Measurements from ENCODE around the gene LETMD1. TPM values are rescaled to one million over a fixed set of nuclear protein-coding genes. Genes with fewer than 3 reads are reported as not detected.

The LETMD1 gene
- total and polyA plus RNA-seq, 2 of the 8 experiments (the other 6 are each of a cell fraction or from before 2014, with no cell fraction given): 39.4 to 65.3 TPM

DNA sequence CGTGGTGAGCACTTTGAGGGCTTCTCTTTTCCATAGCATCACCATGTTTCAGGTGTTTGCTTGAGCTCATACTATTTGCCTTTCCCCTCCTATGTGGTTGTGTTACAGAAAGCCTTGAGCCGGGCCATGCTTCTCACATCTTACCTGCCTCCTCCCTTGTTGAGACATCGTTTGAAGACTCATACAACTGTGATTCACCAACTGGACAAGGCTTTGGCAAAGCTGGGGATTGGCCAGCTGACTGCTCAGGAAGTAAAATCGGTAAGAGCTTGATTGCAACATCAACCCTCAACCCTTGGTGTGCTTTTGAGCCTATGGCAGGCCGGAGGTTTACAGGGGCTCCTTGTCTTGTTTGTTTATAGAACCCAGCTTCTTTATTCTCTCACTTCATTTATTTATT, 8.1 kb downstream of the LETMD1 start:
- Histone ChIP-seq H3K4me3 (ENCODE audit: extremely low read depth in 1 of 4, insufficient read depth in 2 of 4, low read depth in 3 of 4, low read length in 4 of 4) (no peak overlapping the region), H3K14ac (ENCODE audit: insufficient read length) (no peak overlapping the region), H2AK5ac (ENCODE audit: low read depth, low read length) (no peak overlapping the region), H3K4ac (replicated peaks; ENCODE audit: insufficient read length, low read depth, low read length) (no peak overlapping the region), H2BK20ac (ENCODE audit: low read length) (no peak overlapping the region), H3K4me1 (replicated peaks in 1 of 4; ENCODE audit: control insufficient read depth in 3 of 4, insufficient read depth in 4 of 4, low read length in 3 of 4) (no peaks in the 10 kb centered on the region), H3K56ac (replicated peaks; ENCODE audit: insufficient read length, low read depth, low read length) (no peak overlapping the region), H2AFZ (ENCODE audit: low read length) (no peak overlapping the region), H3K36me3 (ENCODE audit: control insufficient read depth in 2 of 4, insufficient read depth in 4 of 4, low read length in 3 of 4) (peaks cover 6 to 66% (median 46%) of the 10 kb centered on the region in 4 experiments), H3K4me2 (ENCODE audit: insufficient read depth in 1 of 2, low read depth in 2 of 2, low read length in 2 of 2) (no peak overlapping the region), H4K8ac (ENCODE audit: extremely low read depth, insufficient read depth, low read length) (no peak overlapping the region), H2BK15ac (ENCODE audit: low read length) (no peak overlapping the region), H3K79me2 (ENCODE audit: control insufficient read depth in 1 of 2, insufficient read depth in 2 of 2, low read length in 2 of 2) (no peaks in the 10 kb centered on the region), H2BK12ac (ENCODE audit: low read depth, low read length) (no peak overlapping the region), H2BK5ac (ENCODE audit: low read depth, low read length) (no peak overlapping the region), H4K20me1 (replicated peaks in 1 of 2; ENCODE audit: control insufficient read depth in 1 of 2, insufficient read depth in 2 of 2, low read length in 2 of 2) (peaks cover 0 to 3% of the 10 kb centered on the region in 2 experiments), H3K18ac (ENCODE audit: extremely low read depth, low read length) (no peak overlapping the region), H2BK120ac (replicated peaks; ENCODE audit: low read depth, low read length) (no peak overlapping the region), H3K27ac (ENCODE audit: low read depth, low read length) (no peak overlapping the region), H4K5ac (ENCODE audit: insufficient read length, low read depth, low read length) (no peak overlapping the region), H3K23me2 (ENCODE audit: low read depth, low read length) (no peaks in the 10 kb centered on the region), H4K91ac (replicated peaks; ENCODE audit: insufficient read length, low read length) (no peak overlapping the region), H3K9ac (replicated peaks in 1 of 4; ENCODE audit: extremely low read depth in 1 of 4, low read depth in 3 of 4, low read length in 3 of 4) (no peak overlapping the region), H3K23ac (ENCODE audit: insufficient read length) (no peak overlapping the region), H3K9me3 (ENCODE audit: insufficient read depth in 2 of 2, low read depth in 1 of 2, low read length in 1 of 2) (no peaks in the 10 kb centered on the region), H3K79me1 (ENCODE audit: low read depth, low read length) (peaks cover 2% of the 10 kb centered on the region; the same call in 1 of the 2 replicates), H3K27me3 (replicated peaks in 1 of 4; ENCODE audit: control insufficient read depth in 3 of 4, extremely low read depth in 1 of 4, insufficient read depth in 3 of 4, low read length in 3 of 4) (no peaks in the 10 kb centered on the region)
- no peak for DNase-seq (ENCODE audit: low read depth in 1 of 2, low spot score in 2 of 2)
- 91% methylated on average over 5 of the region's 5 CpGs; no CpG with 5 or more reads in 1 of the 2 experiments for WGBS, 2 experiments (ENCODE audit: extremely low coverage in 1 of 2, insufficient coverage in 1 of 2, insufficient read length in 1 of 2, insufficient replicate concordance in 2 of 2, low coverage in 1 of 2, low lambda C conversion rate in 2 of 2, missing lambda C conversion rate in 1 of 2)
- no peak for FAIRE-seq
- ChIA-PET POLR2A (ENCODE audit: partially characterized antibody) (interaction anchor here (0.8 to 1.3 kb wide), 2 partner anchors 7 to 27 kb away, joined by 3 to 4 read pairs; partner anchors contain the start of gene CSRNP2), CTCF (ENCODE audit: partially characterized antibody) (interaction anchor here (1.0 to 1.1 kb wide), 2 partner anchors 9 to 14 kb away, joined by 3 to 4 read pairs; no protein-coding TSS in a partner anchor)
- no peak for TF ChIP-seq RNF2 (IDR thresholded peaks at IDR 0.05; ENCODE audit: borderline replicate concordance, low read depth, low read length, missing control alignments, poor library complexity, severe bottlenecking)
- no peak for TF ChIP-seq RXRA (IDR thresholded peaks at IDR 0.05; ENCODE audit: insufficient read depth, low read depth, low read length)
- TF ChIP-seq FOSL1 (IDR thresholded peaks at IDR 0.05; ENCODE audit: insufficient read depth, low read depth, low read length): no peak
- no peak for TF ChIP-seq CEBPB (IDR thresholded peaks at IDR 0.05; ENCODE audit: low read depth, low read length)
- no peak for TF ChIP-seq NRF1 (IDR thresholded peaks at IDR 0.05; ENCODE audit: low read depth, low read length)
